Left ventricle myocardium superior (tissue), 1 donor: ENCODE data around the gene SLC1A4. TPM values are rescaled to one million over a fixed set of nuclear protein-coding genes. Genes with fewer than 3 reads are reported as not detected.
A peak's percentile ranks its signal among the peaks of the same experiment; 100 is the strongest.
"Not testable (repeated sequence)": the region's sequence is repeated elsewhere in the genome, so short reads cannot be mapped to it uniquely, and the experiment has no call there.

Experiments used
- ATAC-seq: fragments of 200-7000 bp; cut with Tn5 transposase; one replicate; pipeline ENCODE4 v1.9.1; 2020; ENCODE audit warnings: mild to moderate bottlenecking, moderate library complexity
- DNase-seq: peaks from one replicate; pipeline ENCODE4 v3.0.0-alpha.2; 2020
- intact Hi-C: fragments of 100-400 bp; cut with micrococcal nuclease; formaldehyde crosslinking; loops from one replicate; pipeline ENCODE4 v1.11.0; 2022
- total RNA-seq: library from RNA; stranded (reverse); fragmentation: NEBNext Ultra II Directional; extraction: Animal tissue kit (Norgen Biotek cat#: 25700); gene quantifications from one replicate; pipeline ENCODE4 v1.2.1, GENCODE V29; 2021
- donor health status: DM: no; HTN: yes; CAD: no; lungs with severe emphysema.

The SLC1A4 gene
- total RNA-seq, 1 donor from 2014 or later = 6.2 TPM

DNA sequence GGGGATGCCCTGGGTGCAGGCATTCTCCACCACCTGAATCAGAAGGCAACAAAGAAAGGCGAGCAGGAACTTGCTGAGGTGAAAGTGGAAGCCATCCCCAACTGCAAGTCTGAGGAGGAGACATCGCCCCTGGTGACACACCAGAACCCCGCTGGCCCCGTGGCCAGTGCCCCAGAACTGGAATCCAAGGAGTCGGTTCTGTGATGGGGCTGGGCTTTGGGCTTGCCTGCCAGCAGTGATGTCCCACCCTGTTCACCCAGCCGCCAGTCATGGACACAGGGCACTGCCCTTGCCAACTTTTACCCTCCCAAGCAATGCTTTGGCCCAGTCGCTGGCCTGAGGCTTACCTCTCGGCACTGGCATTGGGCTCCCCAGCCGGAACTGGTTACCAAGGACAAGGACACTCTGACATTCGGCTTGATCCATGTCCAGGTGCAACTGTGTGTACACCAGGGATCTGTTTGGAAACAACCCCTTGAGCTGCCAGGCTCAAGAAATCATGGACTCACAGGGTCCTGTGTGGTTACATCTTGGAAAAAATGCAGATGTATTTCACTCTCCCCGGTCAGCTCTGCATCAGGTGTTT lies 31.8 kb downstream of the SLC1A4 start:
- peak; percentile 63 for ATAC-seq
- intact Hi-C loops = no loop called here
- DNase-seq = no peak

DNA sequence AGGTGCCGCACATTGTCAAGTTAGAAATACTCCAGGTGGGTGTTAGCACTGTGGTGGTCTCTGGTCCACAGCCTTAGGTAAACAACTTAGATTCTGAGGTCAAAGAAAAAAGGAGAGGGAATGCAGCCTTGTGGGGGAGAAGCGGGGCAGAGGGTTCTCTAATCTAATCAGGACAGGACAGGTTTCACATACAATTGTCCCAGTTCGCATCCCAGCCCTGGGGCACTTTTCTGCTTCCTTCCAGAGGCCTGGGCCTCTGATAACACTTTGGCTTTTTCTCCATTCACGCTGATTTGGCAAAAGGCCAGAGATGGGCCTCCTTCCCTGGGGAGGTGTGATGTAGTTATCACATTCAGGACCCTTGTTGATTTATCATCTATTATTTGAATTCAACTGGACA lies 32.5 kb downstream of the SLC1A4 start:
- intact Hi-C loops = no loop called here
- ATAC-seq = no peak
- no peak for DNase-seq

DNA sequence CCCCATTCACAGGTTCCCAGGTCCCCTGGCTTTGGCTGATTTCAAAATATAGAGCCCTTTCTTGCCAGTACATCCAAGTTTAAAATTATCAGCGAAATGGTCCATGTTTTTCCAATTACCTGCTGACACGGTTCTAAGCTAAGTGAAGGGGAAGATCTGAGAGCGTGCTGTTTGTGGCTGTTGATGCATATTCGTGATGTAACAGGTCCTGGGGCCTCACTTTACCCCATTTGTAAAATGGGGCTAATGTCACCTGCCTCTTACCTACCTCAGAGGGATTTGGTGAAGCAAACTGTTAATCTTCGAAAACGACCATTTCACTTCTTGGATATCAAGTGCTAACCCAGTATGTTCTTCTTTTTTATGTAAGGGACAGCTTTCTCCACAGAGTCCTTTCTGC lies 33.0 kb downstream of the SLC1A4 start:
- ATAC-seq = no peak
- intact Hi-C loops = no loop called here

DNA sequence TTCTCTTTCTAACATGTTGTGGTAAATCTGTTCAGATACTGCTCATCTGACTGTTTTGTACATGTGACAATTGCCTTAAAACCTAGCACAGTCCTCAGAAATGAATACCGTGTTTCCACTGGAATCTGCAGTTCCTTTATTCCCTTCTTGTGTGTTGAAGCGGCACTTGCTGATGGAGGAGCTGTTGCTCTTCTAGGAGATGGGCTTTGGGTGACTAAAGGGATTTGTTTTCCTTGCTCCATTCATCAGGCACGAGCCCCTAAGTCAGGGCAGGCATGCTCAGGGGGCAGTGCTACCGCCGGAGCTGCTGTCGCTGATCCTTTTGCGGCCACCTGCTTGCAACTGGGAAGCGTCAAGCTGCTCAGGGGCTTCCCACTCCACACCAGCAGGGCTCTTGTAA lies 34.5 kb downstream of the SLC1A4 start:
- intact Hi-C loops = no loop called here
- no peak for DNase-seq
- ATAC-seq = no peak

More for the DNA sequence above, 33.0 kb downstream of the SLC1A4 start:
- no peak for DNase-seq

DNA sequence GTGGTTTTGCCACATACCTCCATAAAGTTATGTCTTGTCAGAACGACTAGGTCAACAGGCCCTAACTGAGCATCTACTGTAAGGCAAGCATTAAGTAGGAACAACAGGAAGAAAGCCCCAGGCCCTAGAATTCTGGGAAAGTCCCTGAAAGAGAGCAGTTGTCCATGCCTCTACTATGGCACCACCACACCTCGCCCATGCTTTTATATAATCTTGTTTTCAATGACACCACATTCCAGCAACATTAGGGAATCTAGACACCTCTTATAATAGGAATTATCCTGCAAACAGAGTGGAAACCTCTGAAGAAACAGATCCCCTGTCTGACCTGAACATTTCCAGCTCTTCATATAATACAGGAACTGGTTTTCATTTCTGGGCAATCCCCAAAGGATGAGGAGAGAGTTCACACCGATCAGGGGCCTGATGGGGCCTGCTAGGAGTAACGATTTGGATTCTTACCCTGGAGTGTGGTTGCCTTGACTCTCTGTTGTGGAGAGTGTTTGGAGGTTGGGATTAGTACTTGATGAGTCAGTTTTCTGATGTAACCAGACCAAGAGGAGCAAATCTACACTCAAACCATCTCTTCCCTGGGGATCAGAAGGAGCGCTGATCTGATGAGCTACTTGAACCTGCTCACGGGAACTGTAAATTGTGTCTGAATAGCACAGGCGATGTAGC lies 35.1 kb downstream of the SLC1A4 start:
- intact Hi-C loops = no loop called here
- no peak for ATAC-seq
- DNase-seq = no peak

DNA sequence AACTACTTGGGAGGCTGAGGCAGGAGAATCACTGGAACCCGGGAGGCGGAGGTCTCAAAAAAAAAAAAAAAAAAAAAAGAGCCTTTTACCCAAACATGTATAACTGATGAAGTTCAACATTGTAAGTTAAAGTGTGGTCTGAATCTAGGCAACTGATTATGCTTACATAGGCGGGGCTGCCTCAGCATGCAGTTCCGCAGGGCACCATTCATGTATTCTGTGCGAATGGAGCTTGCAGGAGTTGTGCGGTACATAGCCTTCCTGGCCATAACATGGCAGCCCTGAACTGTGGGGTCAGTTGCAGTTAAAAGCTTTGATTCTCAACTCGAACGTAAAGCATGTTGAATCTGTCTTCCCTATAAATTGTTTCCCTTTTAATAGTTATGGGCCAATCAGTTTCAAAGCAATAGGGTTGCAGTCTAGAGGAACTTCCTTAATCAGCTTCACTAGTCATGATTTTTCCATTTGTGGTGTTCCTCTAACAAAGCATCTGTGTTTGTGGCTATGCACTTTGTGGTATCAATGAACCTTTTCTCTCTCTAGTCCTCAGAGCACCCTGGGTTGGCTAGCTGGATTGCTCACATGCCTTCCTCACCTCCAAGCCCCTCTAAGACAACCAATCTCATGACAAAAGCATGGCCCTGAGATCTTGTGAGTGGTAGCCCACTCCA lies 36.4 kb downstream of the SLC1A4 start:
- ATAC-seq (no peak), DNase-seq (no peak)
- intact Hi-C loops = no loop called here

DNA sequence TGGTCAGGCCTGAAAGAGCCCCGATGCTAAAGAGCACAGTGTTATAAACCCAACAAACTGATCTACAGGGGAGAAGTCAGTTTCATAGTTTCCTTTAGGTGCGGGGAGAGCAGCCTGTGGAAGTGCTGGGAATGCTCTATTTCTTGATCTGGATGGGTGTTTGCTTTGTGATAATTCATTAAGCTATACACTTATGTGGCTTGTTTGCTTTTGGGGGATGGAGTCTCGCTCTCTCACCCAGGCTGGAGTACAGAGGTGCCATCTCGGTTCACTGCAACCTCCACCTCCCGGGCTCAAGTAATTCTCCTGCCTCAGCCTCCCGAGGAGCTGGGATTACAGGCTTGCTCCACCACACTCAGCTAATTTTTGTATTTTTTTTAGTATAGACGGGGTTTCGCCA lies 37.0 kb downstream of the SLC1A4 start:
- DNase-seq (no peak), ATAC-seq (no peak)
- intact Hi-C loops = no loop called here

DNA sequence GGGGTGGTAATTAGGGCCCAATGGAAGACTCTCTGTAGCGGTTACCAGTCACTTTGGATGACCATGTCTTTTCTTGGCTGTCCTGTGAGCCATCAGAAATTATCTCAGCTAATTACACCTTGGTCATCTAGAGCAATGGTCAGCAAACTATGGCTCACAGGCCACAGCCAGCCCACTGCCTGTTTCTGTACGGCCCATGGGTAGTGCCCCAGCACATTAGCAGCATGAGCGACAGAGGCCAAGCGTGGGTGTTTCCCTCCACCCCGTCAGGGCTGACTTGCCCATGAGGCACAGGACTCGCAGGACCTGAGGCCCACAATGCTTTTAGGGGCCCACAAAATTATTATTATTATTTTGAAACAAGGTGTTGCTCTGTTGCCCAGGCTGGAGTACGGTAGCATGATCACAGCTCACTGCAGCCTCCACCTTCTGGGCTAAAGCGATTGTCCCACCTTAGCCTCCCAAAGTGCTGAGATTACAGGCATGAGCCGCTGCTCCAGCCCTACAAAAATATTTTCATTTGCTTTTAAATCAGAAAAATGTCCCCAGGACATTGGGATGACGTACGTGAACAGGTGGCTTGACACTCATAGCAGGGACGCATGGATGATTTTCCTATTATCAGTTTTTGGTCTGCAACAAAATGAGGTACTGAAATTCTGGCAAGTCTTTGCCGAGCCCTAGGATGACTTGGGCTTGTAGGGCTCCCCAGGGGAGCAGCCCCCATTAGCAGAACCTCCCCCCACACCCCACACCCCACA lies 37.7 kb downstream of the SLC1A4 start:
- intact Hi-C loops = no loop called here
- DNase-seq (no peak), ATAC-seq (no peak)

DNA sequence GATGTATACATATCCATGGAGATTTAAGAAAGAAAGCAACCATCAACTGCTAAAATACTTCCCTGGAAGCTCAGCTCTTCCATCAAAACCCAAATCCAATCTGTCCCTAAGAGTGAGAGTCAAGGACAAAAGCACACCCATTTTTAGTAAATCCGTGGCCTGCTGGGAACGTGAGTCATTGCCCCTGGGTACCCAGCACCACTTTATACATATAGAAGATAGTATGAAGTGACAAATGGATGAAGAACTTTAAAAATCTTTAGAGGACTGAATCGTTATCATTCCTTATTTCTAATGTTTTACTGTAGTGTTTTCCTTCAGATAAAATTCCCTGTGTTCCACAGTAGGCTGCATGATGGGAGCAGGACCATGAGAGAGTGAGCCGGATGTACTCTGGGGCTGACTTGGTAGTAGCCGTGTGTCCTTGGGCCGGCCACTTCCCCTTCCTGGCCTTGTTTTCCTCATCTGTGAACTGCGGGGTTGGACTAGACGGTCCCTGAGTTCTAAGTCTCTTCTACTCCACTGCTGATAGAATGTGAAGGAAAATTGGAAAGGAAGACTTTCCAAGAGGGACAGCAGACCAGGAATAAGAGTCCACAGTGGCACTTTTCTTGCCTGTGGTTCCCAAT lies 38.5 kb downstream of the SLC1A4 start:
- intact Hi-C loops = no loop called here
- DNase-seq (no peak), ATAC-seq (peak; percentile 31)

DNA sequence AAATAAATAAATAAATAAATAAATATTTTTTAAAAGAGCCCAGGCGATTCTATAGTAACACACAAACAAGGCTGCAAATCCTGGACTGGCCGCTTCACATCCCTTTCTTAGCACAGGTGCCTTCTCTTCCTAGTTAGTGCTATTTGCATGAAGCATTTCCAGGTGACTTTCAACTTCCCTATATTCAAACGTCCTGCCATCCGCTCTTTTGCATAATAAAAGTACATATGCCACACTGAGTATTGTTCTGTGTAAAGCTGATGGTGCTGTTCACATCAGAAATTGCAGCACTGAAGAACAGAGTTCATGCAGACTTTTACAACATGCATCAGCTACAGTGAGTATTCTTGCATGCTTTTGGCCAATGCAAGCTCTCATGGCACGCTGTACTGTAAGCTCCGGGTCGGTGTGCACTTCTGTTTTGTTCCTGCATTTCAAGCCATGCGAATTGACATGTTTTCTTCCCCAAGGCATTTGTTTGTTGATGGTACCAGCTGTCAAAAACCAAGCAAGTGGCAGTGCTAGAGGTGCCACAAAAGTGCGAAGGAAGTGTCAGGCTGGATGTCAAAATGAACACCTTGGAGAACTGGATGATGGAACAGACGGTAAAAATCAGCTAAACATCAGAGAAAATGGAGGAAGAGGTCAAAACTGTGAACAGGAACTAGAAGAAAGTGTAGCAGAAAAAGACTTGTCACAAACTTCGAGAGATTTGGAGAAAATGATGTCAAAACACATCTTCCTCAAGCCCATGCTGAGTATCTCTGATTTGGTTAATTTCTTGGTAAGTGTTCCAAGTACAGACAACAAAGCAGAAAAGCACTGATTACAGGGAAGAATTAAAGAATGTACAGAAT lies 41.5 kb downstream of the SLC1A4 start:
- DNase-seq (no peak), ATAC-seq (no peak)
- intact Hi-C loops = no loop called here

DNA sequence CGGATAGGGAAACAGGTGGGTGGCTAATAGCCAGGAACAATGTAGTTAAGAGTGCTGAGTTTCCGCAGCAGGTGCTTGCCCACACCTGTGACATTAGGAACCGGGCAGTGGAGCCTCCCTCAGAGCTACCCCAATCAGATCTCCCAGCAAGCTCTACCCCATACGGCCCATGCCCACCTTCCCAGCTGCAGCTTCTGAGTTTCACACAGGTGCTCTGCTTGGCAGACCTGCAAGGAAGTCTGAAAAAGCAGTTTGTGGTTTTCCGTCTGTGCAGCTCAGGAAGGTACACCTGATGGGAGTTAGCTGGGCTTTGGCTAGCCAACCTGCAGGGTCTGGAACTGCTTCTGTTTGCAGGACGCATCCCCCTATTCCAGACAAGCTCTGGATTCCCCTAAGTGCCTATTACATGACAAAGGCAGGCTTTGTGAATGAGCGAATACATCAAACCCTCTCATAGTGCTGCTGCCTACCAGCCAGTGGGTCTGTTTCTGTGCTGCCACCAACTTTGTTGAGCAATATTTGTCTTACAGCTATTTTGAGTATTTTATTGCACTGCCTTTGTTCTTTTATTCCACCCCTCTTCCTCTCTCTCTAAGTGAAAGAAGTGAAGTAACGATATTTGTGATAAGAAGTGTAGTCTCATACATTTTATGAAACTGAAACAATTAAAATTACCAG lies 42.3 kb downstream of the SLC1A4 start:
- DNase-seq (no peak), ATAC-seq (no peak)
- intact Hi-C loops = no loop called here

DNA sequence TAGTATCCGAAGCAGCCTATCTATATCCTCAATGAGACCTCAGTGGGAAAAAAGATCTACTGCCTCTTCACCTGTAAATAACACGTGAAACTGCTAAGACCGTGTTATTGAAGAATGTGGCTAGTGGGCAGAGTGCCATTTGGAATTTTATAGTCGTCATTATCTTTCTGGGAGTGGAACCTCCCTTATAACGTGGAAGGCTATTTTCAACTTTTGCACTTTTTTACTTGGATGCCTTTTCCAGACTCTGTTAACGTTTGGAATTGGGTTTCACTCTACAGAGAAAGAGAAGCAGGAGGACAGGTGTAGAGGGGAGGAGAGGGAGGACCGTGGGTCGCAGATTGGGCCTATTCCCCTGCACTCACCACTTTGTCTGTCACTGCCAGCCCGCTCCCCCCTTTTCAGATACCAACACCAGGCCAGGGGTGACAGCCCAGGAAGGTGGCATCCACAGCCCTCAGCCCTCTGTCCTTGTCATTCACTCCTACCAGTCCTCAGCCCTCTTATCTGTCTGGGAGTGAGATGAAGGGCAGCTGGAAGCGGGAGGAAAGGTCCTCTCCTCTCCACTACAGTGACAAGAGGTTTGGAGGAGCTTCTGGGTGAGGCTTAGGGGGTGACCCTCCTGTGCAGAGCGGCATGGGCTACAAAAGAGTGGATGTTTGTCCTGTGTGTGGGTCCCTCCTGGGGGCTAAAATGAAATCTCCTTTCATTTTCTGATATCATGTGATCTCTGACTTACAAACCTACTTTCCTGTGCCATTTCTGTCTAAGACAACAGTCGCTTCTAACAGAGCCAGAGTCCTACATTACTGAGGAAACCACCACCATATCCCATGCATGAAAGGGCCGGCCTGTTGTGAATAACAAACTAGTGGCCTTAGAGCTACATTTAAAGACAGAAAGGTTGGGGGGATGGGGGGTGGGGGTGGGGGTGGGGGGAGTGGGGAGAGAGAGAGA lies 43.1 kb downstream of the SLC1A4 start:
- peak; percentile 72 for ATAC-seq
- DNase-seq = no peak
- intact Hi-C loops = no loop called here

DNA sequence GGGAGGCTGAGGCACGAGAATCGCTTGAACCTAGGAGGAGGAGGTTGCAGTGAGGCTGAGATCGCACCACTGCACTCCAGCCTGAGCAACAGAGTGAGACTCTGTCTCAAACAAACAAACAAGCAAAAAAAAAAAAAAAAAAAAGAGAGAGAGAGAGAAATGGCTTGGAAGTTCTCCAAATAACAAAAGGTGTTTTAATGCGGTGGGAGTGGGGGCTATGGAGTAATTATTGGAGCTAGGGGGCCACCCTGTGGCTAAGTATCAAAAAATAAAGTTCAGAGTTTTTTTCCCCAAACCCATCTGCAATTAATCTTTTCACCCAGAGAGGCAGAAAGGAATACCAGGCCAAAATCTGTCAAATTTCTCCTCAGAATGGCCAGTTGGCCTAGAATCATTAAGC lies 44.0 kb downstream of the SLC1A4 start:
- no peak for ATAC-seq
- DNase-seq = no peak
- intact Hi-C loops = no loop called here

DNA sequence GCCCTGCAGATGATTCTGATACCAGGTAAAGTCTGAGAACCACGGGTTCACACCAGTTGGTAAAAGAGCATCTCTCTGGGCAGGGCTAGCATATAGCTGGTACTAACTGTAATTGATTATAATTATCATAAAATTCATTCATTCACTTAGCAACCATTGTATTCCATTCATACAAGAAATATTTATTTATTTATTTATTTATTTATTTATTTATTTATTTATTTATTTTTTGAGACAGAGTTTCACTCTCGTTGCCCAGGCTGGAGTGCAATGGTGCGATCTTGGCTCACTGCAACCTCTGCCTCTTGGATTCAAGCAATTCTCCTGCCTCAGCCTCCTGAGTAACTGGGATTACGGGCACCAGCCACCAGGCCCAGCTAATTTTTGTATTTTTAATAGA lies 44.5 kb downstream of the SLC1A4 start:
- not testable (repeated sequence) for DNase-seq

DNA sequence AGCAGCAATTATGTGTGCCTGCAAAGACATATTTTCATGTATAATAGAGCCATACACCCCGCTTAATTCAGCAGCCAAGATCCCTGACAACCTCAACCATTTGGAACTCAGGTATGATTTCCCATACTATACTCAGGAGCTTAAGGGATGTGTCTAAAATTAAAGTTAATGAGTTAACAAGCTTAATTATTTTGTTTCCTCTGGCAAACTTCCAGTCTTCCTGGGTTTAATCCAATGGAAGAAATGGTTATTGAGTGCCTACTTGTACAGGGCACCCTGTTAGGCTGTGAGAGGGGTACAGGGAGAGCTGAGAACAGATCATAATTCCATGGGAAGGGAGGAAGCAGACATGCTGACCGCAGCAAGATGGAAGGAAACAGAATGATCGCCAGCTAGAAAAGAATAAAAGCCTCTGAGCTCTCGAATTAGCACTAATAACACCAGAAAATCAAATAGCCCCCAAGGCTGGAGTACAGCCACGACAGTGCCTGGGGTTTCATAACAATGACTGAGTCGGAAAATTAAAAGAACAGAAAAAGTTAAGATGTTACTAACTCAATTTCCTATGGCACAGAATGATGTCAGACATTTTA lies 46.2 kb downstream of the SLC1A4 start:
- ATAC-seq (no peak), DNase-seq (no peak)
- intact Hi-C loops = no loop called here

More for the DNA sequence above, 44.5 kb downstream of the SLC1A4 start:
- intact Hi-C loops, ATAC-seq: not testable (repeated sequence)

DNA sequence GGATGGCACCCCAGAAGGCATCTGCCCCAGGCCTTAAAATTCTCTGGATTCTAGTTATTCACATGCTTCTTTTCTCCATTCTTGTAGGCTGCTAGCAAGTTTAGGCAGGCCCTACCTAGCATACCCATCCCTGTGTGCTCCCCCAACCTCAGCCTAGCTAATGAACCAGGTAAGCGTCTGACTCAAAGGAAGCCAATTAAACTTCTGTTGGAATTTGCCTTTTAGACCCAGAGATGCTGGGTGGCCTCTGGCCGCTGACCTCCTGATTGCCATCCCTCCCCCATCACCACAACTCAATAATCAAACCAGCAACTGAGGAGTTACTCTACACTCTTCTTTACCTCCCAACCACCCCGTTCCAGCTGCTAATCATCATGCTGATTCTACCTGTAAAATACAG lies 48.0 kb downstream of the SLC1A4 start:
- ATAC-seq (no peak), DNase-seq (no peak)
- intact Hi-C loops = no loop called here

DNA sequence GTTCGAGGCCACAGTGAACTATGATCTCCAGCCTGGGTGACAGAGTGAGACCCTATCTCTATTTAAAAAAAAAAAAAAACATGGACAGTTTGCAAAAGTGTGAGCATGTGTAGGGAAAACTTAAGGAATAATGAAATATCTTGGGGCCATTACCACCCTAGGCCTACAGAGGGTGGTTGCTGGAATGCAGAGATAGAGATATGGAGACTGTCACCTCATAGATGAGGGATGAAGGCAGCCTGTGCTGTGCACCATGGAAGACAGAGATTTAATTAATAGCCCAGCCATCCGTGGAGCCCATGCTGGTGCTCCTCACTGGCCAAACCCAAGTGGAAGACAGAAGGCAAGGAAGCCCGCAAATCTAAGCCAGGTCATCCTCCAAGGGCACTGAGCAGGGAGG lies 50.4 kb downstream of the SLC1A4 start:
- ATAC-seq = no peak
- intact Hi-C loops = no loop called here
- DNase-seq = no peak
